GM23338 (cell line): ENCODE results near the gene VOPP1. TPM values are rescaled to one million over a fixed set of nuclear protein-coding genes. Genes with fewer than 3 reads are reported as not detected.

Source experiments
- ATAC-seq: fragments of 200-7000 bp; cut with Tn5 transposase; 3 replicates; pipeline ENCODE4 v1.9.1; 2020
- DNase-seq: peaks from one replicate; pipeline ENCODE4 v3.0.0-alpha.2; 2015; ENCODE audit warnings: low spot score
- H2AFZ ChIP-seq: fragments of 200-600 bp; sonication (generic); 2 replicates; pipeline ENCODE4 v1.8.0; 2016; ENCODE audit warnings: antibody characterized with exemption, mild to moderate bottlenecking, moderate library complexity
- H3F3A ChIP-seq: fragments of 200-600 bp; sonication (generic); replicated peaks from 2 replicates; pipeline ENCODE4 v1.8.0; 2017; ENCODE audit warnings: antibody characterized with exemption, mixed run types, low read depth
- H3K27ac ChIP-seq: fragments of 200-600 bp; sonication (generic); 2 replicates; pipeline ENCODE4 v1.6.1; 2016; ENCODE audit warnings: low read depth
- H3K27me3 ChIP-seq: fragments of 200-600 bp; sonication (generic); 2 replicates; pipeline ENCODE4 v1.8.0; 2016; ENCODE audit warnings: mild to moderate bottlenecking, mixed run types, moderate library complexity; ENCODE audit not compliant: insufficient read depth
- H3K36me3 ChIP-seq: fragments of 200-600 bp; sonication (generic); 2 replicates; pipeline ENCODE4 v1.8.0; 2016; ENCODE audit warnings: mild to moderate bottlenecking; ENCODE audit not compliant: insufficient read depth
- H3K4me1 ChIP-seq: fragments of 200-600 bp; sonication (generic); 2 replicates; pipeline ENCODE4 v1.8.0; 2016; ENCODE audit warnings: mild to moderate bottlenecking, moderate library complexity; ENCODE audit not compliant: insufficient read depth
- H3K4me2 ChIP-seq: fragments of 200-600 bp; sonication (generic); 2 replicates; pipeline ENCODE4 v1.7.1; 2017; ENCODE audit warnings: mixed run types
- H3K4me3 ChIP-seq: fragments of 200-600 bp; sonication (generic); 2 replicates; pipeline ENCODE4 v1.6.1; 2016; ENCODE audit warnings: mixed run types
- H3K79me2 ChIP-seq: fragments of 200-600 bp; sonication (generic); replicated peaks from 2 replicates; pipeline ENCODE4 v1.8.0; 2017; ENCODE audit warnings: mild to moderate bottlenecking; ENCODE audit not compliant: insufficient read depth
- H3K9me2 ChIP-seq: fragments of 200-600 bp; sonication (generic); 2 replicates; pipeline ENCODE4 v1.8.0; 2017; ENCODE audit not compliant: insufficient read depth
- H4K20me1 ChIP-seq: fragments of 200-600 bp; sonication (generic); replicated peaks from 2 replicates; pipeline ENCODE4 v1.8.0; 2017; ENCODE audit warnings: mild to moderate bottlenecking; ENCODE audit not compliant: insufficient read depth
- H3K27ac Mint-ChIP-seq: 2 replicates; pipeline ENCODE4 v1.8.0; 2020; ENCODE audit warnings: inconsistent platforms, mild to moderate bottlenecking, moderate library complexity, mixed read lengths
- H3K27me3 Mint-ChIP-seq: 3 replicates; pipeline ENCODE4 v1.8.0; 2022; ENCODE audit warnings: low read depth, mild to moderate bottlenecking, moderate library complexity, mixed read lengths, inconsistent platforms; ENCODE audit not compliant: insufficient read depth, poor library complexity
- H3K36me3 Mint-ChIP-seq: 3 replicates; pipeline ENCODE4 v1.8.0; 2021; ENCODE audit warnings: low read depth, mild to moderate bottlenecking, inconsistent platforms, moderate library complexity, mixed read lengths
- H3K4me1 Mint-ChIP-seq: 3 replicates; pipeline ENCODE4 v1.8.0; 2020; ENCODE audit warnings: mild to moderate bottlenecking, inconsistent platforms, mixed read lengths
- H3K4me3 Mint-ChIP-seq: 3 replicates; pipeline ENCODE4 v1.8.0; 2021; ENCODE audit warnings: moderate library complexity, mild to moderate bottlenecking, inconsistent platforms, mixed read lengths
- H3K9me3 Mint-ChIP-seq: 3 replicates; pipeline ENCODE4 v1.8.0; 2020; ENCODE audit warnings: moderate library complexity, mild to moderate bottlenecking, inconsistent platforms, mixed read lengths
- CREB1 ChIP-seq: fragments of 250-450 bp; sonication (Bioruptor Pico); IDR thresholded peaks from 2 replicates; pipeline ENCODE4 v1.5.0; 2020; ENCODE audit warnings: low read depth, mild to moderate bottlenecking, moderate library complexity
- EZH2 ChIP-seq: fragments of 200-600 bp; sonication (generic); IDR thresholded peaks from one replicate; pipeline ENCODE4 v1.8.0; 2017; ENCODE audit warnings: antibody characterized with exemption, mild to moderate bottlenecking, low read depth; ENCODE audit not compliant: unreplicated experiment
- EZH2phosphoT487 ChIP-seq: fragments of 200-600 bp; sonication (generic); IDR thresholded peaks from one replicate; pipeline ENCODE4 v1.8.1; 2018; ENCODE audit warnings: antibody characterized with exemption; ENCODE audit not compliant: unreplicated experiment
- JUNB ChIP-seq: IDR thresholded peaks from one replicate; pipeline ENCODE4 v1.6.1; 2016; ENCODE audit warnings: antibody characterized with exemption; ENCODE audit not compliant: unreplicated experiment
- NANOG ChIP-seq: IDR thresholded peaks from 2 replicates; pipeline ENCODE4 v1.6.1; 2016; ENCODE audit warnings: antibody characterized with exemption, borderline replicate concordance
- STAT1 ChIP-seq: IDR thresholded peaks from one replicate; pipeline ENCODE4 v1.6.1; 2016; ENCODE audit warnings: antibody characterized with exemption; ENCODE audit not compliant: unreplicated experiment
- ZNF331 ChIP-seq: fragments of 250-450 bp; sonication (Bioruptor Pico); IDR thresholded peaks from 2 replicates; pipeline ENCODE4 v1.5.0; 2020; ENCODE audit warnings: low read depth, mild to moderate bottlenecking, moderate library complexity
- ZNF462 ChIP-seq: fragments of 250-450 bp; sonication (Bioruptor Pico); IDR thresholded peaks from 2 replicates; pipeline ENCODE4 v1.5.0; 2020; ENCODE audit warnings: mild to moderate bottlenecking, moderate library complexity
- polyA plus RNA-seq: library from polyadenylated mRNA; unstranded; fragments of >200 nt; fragmentation: Nextera tagmentation; extraction: Ambion mirVana; gene quantifications from 2 replicates; pipeline ENCODE4 v1.2.1, GENCODE V29; 2016
- total RNA-seq: library from RNA; depleted of rRNA; stranded (reverse); fragments of >200 nt; shearing (Covaris generic); gene quantifications from 2 replicates; pipeline ENCODE4 v1.2.3, GENCODE V29; 2014
- TF ChIP-seq, protein P1 (sequence below): IDR thresholded peaks from one replicate; pipeline ENCODE4 v1.6.1; 2018; ENCODE audit warnings: antibody characterized with exemption; ENCODE audit not compliant: unreplicated experiment
- TF ChIP-seq, protein P2 (sequence below): IDR thresholded peaks from 2 replicates; pipeline ENCODE4 v1.6.1; 2016; ENCODE audit warnings: antibody characterized with exemption

The VOPP1 gene
- total and polyA plus RNA-seq, 2 experiments from 2014 or later = 28.2 to 73.7 TPM

- TF ChIP-seq, protein P1, sequence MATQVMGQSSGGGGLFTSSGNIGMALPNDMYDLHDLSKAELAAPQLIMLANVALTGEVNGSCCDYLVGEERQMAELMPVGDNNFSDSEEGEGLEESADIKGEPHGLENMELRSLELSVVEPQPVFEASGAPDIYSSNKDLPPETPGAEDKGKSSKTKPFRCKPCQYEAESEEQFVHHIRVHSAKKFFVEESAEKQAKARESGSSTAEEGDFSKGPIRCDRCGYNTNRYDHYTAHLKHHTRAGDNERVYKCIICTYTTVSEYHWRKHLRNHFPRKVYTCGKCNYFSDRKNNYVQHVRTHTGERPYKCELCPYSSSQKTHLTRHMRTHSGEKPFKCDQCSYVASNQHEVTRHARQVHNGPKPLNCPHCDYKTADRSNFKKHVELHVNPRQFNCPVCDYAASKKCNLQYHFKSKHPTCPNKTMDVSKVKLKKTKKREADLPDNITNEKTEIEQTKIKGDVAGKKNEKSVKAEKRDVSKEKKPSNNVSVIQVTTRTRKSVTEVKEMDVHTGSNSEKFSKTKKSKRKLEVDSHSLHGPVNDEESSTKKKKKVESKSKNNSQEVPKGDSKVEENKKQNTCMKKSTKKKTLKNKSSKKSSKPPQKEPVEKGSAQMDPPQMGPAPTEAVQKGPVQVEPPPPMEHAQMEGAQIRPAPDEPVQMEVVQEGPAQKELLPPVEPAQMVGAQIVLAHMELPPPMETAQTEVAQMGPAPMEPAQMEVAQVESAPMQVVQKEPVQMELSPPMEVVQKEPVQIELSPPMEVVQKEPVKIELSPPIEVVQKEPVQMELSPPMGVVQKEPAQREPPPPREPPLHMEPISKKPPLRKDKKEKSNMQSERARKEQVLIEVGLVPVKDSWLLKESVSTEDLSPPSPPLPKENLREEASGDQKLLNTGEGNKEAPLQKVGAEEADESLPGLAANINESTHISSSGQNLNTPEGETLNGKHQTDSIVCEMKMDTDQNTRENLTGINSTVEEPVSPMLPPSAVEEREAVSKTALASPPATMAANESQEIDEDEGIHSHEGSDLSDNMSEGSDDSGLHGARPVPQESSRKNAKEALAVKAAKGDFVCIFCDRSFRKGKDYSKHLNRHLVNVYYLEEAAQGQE = no peak
- TF ChIP-seq EZH2 = no peak
- TF ChIP-seq JUNB = no peak
- TF ChIP-seq, protein P2, sequence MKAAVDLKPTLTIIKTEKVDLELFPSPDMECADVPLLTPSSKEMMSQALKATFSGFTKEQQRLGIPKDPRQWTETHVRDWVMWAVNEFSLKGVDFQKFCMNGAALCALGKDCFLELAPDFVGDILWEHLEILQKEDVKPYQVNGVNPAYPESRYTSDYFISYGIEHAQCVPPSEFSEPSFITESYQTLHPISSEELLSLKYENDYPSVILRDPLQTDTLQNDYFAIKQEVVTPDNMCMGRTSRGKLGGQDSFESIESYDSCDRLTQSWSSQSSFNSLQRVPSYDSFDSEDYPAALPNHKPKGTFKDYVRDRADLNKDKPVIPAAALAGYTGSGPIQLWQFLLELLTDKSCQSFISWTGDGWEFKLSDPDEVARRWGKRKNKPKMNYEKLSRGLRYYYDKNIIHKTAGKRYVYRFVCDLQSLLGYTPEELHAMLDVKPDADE = no peak
Measured at GRCh38 chr7:55493408-55493807, 78.9 kb downstream of the VOPP1 start (continued).

GRCh38 chr7:55491346-55491745 is 81.0 kb downstream of the VOPP1 start:
- H3K9me3 Mint-ChIP-seq = no peaks in the 10 kb centered on the region
- Histone ChIP-seq H3K27ac (no peak overlapping the region), H3K4me3 (no peak overlapping the region), H3K27me3 (no peaks in the 10 kb centered on the region), H3K4me1 (no peaks in the 10 kb centered on the region), H3K79me2 (no peaks in the 10 kb centered on the region), H3K36me3 (no peaks in the 10 kb centered on the region; the same call in none of the 2 replicates), H3K9me2 (no peaks in the 10 kb centered on the region), H4K20me1 (no peaks in the 10 kb centered on the region; the same call in 1 of the 2 replicates), H2AFZ (no peak overlapping the region), H3F3A (no peaks in the 10 kb centered on the region), H3K4me2 (no peak overlapping the region)
- H3K27me3 Mint-ChIP-seq = peaks cover 5% of the 10 kb centered on the region
- no peak overlapping the region for H3K4me3 Mint-ChIP-seq
- ATAC-seq (no peak), DNase-seq (no peak)
- H3K27ac Mint-ChIP-seq = no peak overlapping the region
- no peak for TF ChIP-seq STAT1
- no peak for TF ChIP-seq EZH2phosphoT487
- no peak for TF ChIP-seq NANOG
- no peak for TF ChIP-seq EZH2
- TF ChIP-seq CREB1 (CRISPR knock-in tag) = no peak
- no peak for TF ChIP-seq ZNF331
- TF ChIP-seq, protein P2 = no peak
- no peak for TF ChIP-seq ZNF462 (CRISPR knock-in tag)
- H3K36me3 Mint-ChIP-seq = peaks cover 38% of the 10 kb centered on the region
- peaks cover 3% of the 10 kb centered on the region for H3K4me1 Mint-ChIP-seq
